HG03095 (cell line): ENCODE results near the gene BRICD5.

Experiments used
- ATAC-seq: cut with Tn5 transposase; IDR thresholded peaks from one replicate; pipeline ENCODE4 v1.9.1; 2021; ENCODE audit warnings: moderate library complexity; ENCODE audit not compliant: unreplicated experiment

The BRICD5 gene

GRCh38 chr16:2237493-2238149 is 27.0 kb upstream of the BRICD5 start:
- no peak for ATAC-seq

GRCh38 chr16:2237102-2237482 is 26.4 kb upstream of the BRICD5 start:
- ATAC-seq: no peak

GRCh38 chr16:2236337-2237101 is 25.9 kb upstream of the BRICD5 start, which contains the start of gene DNASE1L2:
DNASE1L2 (plus strand) TSS chr16:2236444; CDS start chr16:2236817, 373 bp downstream.
- no peak for ATAC-seq

DNA sequence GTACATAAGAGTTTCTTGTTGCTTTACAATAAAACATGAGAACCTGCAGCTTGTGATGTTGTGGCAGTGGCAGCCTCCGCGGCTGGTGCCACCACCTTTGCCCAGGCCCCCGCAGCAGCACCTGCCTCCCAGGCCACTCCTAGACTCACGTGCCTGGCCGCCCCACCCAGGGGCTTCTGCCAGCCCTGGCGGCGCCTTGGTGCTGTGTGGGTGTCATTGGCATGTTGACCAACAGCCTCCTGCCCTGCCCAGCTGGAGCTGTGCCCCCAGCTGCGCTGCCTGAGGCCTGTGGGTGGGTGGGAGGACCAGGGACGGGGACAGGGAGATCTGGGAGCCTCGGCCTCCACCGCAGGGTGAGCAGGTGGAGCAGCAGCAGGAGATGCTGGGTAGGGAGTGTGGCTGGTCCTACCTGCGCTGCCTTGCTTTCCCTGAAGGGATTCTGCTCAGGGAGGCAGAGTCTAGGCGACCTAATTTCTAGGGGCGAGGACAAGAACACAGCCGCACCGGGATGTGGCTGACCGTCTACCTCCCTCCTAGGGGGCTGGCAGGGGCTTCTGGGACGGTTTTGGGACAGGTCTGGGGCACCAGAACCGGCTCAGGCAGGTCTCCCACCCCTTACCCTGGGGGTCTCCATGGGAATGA is 25.2 kb upstream of the BRICD5 start:
- ATAC-seq: no peak

DNA sequence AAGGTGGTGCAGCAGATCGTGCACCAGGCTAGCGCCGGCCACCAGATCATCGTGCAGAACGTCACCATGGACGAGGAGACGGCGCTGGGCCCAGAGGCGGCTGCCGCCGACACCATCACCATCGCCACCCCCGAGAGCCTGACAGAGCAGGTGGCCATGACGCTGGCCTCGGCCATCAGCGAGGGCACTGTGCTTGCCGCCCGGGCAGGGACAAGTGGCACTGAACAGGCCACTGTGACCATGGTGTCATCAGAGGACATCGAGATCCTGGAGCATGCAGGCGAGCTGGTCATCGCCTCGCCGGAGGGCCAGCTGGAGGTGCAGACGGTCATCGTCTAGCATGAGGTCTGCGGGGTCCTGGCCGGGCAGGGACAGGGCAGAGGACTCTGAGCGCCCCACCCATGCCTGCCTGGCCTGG is 24.6 kb upstream of the BRICD5 start:
- no peak for ATAC-seq

- no peak for ATAC-seq
Measured at GRCh38 chr16:2234813-2235170, 24.1 kb upstream of the BRICD5 start.

DNA sequence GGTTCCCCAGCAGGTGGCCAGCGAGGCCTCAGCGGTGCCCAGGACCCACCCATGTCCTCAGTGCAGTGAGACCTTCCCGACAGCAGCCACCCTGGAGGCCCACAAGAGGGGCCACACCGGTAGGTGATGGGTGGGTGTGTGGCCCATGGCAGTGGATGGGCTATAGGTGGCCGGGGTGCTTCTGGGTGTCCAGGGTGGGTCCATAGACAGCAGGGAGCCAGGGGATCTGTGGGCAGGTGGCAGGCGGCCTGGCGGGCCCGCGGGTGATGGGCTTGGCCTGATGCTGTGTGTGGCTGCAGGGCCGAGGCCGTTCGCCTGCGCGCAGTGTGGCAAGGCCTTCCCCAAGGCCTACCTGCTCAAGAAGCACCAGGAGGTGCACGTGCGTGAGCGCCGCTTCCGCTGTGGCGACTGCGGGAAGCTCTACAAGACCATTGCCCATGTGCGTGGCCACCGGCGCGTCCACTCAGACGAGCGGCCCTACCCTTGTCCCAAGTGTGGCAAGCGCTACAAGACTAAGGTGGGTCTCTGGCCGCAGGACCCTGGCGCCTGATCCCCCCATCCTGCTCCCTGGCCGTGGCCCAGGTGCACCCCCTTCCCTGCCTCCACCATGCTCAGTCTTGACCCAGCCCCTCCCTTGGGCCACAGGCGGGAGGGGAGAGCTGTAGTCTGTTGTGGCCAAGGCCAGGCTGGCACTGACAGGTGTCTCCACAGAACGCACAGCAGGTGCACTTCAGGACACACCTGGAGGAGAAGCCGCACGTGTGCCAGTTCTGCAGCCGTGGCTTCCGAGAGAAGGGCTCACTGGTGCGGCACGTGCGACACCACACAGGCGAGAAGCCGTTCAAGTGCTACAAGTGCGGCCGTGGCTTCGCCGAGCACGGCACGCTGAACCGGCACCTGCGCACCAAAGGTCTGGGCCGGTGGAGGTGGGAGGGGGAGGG is 23.5 kb upstream of the BRICD5 start:
- ATAC-seq: no peak

DNA sequence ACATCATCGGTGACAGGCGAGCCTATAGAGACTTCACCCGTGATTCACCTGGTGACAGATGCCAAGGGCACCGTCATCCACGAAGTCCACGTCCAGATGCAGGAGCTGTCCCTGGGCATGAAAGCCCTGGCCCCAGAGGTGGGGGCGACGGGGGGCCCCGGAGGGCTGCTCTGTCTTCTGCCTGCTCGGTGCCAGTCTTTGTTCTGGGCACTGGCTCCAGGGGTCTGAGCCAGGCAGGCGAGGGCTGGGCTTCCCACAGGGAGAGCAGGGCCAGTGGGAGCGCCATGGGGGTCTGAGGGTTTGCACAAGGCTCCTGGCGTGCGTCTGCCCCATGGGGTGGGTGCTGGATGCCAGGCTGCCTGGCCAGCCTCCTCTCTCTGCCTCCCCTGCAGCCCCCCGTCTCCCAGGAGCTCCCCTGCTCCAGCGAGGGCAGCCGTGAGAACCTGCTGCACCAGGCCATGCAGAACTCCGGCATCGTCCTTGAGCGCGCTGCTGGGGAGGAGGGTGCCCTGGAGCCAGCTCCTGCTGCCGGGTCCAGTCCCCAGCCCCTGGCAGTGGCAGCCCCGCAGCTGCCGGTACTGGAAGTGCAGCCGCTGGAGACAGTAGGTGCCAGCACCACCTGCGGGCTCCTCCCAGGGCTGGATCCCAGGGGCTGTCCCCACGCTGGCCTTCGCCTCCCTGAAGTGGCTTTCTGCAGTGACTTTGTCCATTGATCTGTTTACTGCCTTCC is 22.5 kb upstream of the BRICD5 start:
- no peak for ATAC-seq

DNA sequence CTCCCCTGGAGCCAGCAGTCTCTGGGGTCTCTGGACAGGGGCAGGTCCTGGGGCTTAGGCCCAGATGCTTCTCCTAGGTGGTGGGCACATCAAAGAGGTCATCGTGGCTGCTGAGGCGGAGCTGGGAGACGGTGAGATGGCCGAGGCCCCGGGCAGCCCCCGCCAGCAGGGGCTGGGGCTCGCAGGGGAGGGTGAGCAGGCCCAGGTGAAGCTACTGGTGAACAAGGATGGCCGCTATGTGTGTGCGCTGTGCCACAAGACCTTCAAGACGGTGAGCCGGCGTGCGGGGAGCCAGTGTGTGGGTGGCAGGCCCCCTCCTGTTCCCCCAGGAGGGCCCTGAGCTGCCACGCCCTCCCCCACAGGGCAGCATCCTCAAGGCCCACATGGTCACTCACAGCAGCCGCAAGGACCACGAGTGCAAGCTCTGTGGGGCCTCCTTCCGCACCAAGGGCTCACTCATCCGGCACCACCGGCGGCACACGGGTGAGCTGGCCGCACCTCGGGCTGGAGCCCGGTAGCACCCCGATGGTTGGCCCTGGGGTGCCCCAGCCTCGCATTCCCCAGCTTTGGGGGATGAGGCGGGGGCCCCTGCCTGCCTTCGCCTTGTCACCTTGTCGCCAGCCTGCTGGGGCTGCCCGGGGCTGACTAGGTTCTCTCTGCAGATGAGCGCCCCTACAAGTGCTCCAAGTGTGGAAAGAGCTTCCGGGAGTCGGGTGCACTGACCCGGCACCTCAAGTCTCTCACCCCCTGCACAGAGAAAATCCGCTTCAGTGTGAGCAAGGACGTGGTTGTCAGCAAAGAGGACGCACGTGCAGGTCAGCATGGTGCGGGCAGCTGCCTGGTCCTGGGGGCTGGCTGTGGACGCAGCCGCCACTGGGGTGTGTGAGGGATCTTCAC is 21.7 kb upstream of the BRICD5 start:
- no peak for ATAC-seq

- ATAC-seq: no peak
Measured at GRCh38 chr16:2231016-2231931, 20.6 kb upstream of the BRICD5 start.

DNA sequence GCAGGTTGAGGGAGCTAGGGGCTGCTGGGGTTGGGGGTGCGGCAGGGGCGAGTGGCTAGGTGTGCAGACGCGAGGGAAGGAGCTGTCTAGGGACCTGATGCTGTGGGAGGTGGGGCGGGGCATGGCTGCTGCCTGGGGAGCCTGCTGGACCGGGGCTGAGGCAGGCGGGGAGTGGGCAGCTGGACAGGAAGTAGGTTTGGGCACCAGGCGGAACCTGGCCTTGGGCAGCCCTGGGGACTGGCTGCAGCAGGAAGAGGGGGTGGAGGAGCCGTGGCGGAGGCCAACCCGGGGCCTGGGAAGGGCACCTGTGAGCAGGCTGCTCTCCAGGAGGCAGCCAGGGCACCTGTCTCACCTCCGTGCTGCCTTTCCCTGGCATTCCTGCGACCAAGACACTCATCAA is 19.7 kb upstream of the BRICD5 start:
- ATAC-seq: no peak

GRCh38 chr16:2229632-2230250 is 19.1 kb upstream of the BRICD5 start:
- no peak for ATAC-seq

GRCh38 chr16:2229091-2229490 is 18.4 kb upstream of the BRICD5 start:
- no peak for ATAC-seq

GRCh38 chr16:2228161-2228824 is 17.6 kb upstream of the BRICD5 start:
- ATAC-seq: no peak

GRCh38 chr16:2226918-2227317 is 16.3 kb upstream of the BRICD5 start:
- ATAC-seq: no peak

DNA sequence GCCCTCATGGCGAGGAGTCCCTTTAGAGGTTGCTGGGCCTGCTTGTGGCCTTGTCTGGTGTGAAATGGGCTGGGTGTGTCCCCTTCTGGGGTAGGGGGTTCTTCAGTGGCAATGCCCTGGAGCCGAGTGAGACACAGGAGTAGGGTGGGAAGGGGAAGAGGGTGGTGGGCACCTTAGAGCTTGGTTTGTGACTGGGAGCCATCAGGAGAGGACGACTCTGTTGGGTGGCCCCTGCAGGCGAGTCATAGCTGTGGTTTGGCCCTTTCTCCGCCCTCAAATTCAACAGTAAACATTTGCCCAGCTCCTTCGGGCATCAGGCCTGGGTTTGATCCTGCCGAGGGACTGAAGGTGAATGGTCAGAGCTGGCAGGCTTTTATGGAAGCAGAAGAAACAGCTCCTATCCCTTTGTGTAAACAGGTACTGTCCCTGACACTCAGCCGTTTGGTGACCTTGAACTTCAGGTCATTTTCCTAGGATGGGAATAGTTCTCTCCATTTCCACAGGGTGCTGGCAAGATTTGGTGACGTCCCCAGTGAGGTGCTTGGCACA is 15.7 kb upstream of the BRICD5 start:
- ATAC-seq: no peak

DNA sequence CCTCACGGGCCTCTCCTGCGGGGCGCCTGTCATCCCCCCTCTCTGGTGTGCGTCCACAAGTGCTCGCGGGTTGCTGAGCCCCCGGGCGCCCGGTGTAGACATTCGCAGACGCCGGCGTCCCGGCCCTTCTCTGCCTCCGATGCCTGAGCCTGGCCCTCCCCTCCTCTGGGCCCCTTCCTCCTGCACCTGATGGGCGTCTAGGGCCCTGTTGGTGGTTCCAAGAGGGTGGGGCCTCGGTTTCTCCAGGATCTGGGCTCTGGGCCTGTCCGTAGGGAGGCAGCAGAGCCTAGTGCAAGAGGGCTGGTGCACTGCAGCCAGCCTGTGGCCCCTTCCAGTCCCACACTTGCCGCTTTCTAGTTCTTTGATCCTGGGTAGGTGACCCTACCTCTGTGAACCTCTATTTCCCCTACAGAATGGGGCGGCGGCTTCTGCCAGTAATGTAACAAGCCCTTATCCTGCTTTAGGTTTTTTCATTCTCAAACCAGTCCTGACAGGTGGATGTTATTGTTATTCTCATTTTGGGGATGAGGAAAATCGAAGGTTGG is 13.4 kb upstream of the BRICD5 start:
- ATAC-seq: peak; percentile 19
